B cell (primary cell): Measurements from ENCODE around the gene FSD1. TPM values are rescaled to one million over a fixed set of nuclear protein-coding genes. Genes with fewer than 3 reads are reported as not detected.

Experiments
- ATAC-seq: fragments of 200-7000 bp; cut with Tn5 transposase; one replicate; pipeline ENCODE4 v1.10.0; 2021; ENCODE audit warnings: low read depth, mild to moderate bottlenecking, moderate number of reproducible peaks, moderate library complexity
- CTCF ChIA-PET: fragments of 350-600 bp; sonication (Branson Sonifier 250); formaldehyde crosslinking; loops from one replicate; lab custom pipeline; 2021; ENCODE audit warnings: antibody characterized with exemption, inconsistent platforms; lab: Charles Lee
- POLR2A ChIA-PET: fragments of 350-600 bp; sonication (Branson Sonifier 250); formaldehyde crosslinking; loops from one replicate; lab custom pipeline; 2021; ENCODE audit warnings: antibody characterized with exemption; lab: Charles Lee
- DNase-seq: peaks from one replicate; pipeline ENCODE4 v3.0.0; 2013
- H2AFZ ChIP-seq: 2 replicates; pipeline ENCODE4 v1.6.1; 2012; ENCODE audit warnings: mild to moderate bottlenecking, low read depth, low read length; ENCODE audit not compliant: insufficient read depth, poor library complexity, severe bottlenecking
- H3K27ac ChIP-seq, 2 donors: 1 replicate in 1 of 2; 2 replicates in 1 of 2; pipeline ENCODE4 v1.5.1; 2012 to 2013; ENCODE audit warnings: low read length in 2 of 2, mild to moderate bottlenecking in 2 of 2, moderate library complexity in 1 of 2
- H3K27me3 ChIP-seq, 4 experiments: fragments of 200-600 bp in 1 of 4; sonication (generic) in 1 of 4; replicated peaks in 1 of 4; 1 replicate in 2 of 4; 2 replicates in 2 of 4; pipeline versions ENCODE4 v1.6.1 to v1.7.0; 2013 to 2016; ENCODE audit warnings: low read length in 3 of 4, mild to moderate bottlenecking in 2 of 4, mixed read lengths in 1 of 4, moderate library complexity in 1 of 4; ENCODE audit not compliant: insufficient read depth in 4 of 4, control insufficient read depth in 3 of 4; ENCODE audit errors: control extremely low read depth in 1 of 4
- H3K36me3 ChIP-seq, 2 experiments: replicated peaks in 1 of 2; 1 replicate in 1 of 2; 2 replicates in 1 of 2; pipeline versions ENCODE4 v1.6.1 to v1.7.1; 2013; ENCODE audit warnings: low read length in 1 of 2; ENCODE audit not compliant: insufficient read depth in 2 of 2, control insufficient read depth in 1 of 2; ENCODE audit errors: control extremely low read depth in 1 of 2, extremely low read depth in 1 of 2
- H3K4me1 ChIP-seq, 2 donors: fragments of 200-600 bp in 1 of 2; sonication (generic) in 1 of 2; 1 replicate in 1 of 2; 2 replicates in 1 of 2; pipeline versions ENCODE4 v1.5.1 to v1.6.1; 2013 to 2017; ENCODE audit warnings: low read length in 2 of 2; ENCODE audit not compliant: control insufficient read depth in 2 of 2, insufficient read depth in 2 of 2
- H3K4me2 ChIP-seq: replicated peaks from 2 replicates; pipeline ENCODE3; 2012; ENCODE audit warnings: mild to moderate bottlenecking, low read depth, low read length; ENCODE audit not compliant: poor library complexity, severe bottlenecking
- H3K4me3 ChIP-seq, 5 experiments: fragments of 200-600 bp in 1 of 5; sonication (generic) in 1 of 5; 1 replicate in 3 of 5; 2 replicates in 2 of 5; pipeline versions ENCODE4 v1.5.1 to v1.7.0; 2011 to 2016; ENCODE audit warnings: low read length in 4 of 5, mild to moderate bottlenecking in 4 of 5, low read depth in 2 of 5, control low read depth in 1 of 5, moderate library complexity in 1 of 5; ENCODE audit not compliant: insufficient read depth in 1 of 5; ENCODE audit errors: control extremely low read depth in 1 of 5, extremely low read depth in 1 of 5
- H3K79me2 ChIP-seq: fragments of 200-600 bp; sonication (generic); one replicate; pipeline ENCODE4 v1.6.0; 2016; ENCODE audit warnings: low read length; ENCODE audit not compliant: control insufficient read depth, insufficient read depth
- H3K9ac ChIP-seq: fragments of 200-600 bp; sonication (generic); 2 replicates; pipeline ENCODE4 v1.6.1; 2017; ENCODE audit warnings: mild to moderate bottlenecking, low read length, moderate library complexity
- H3K9me3 ChIP-seq, 3 donors: one replicate each; pipeline versions ENCODE4 v1.6.1 to v1.7.1; 2013; ENCODE audit warnings: low read length in 2 of 3; ENCODE audit not compliant: control insufficient read depth in 2 of 3, insufficient read depth in 1 of 3; ENCODE audit errors: control extremely low read depth in 1 of 3
- H4K20me1 ChIP-seq: 2 replicates; pipeline ENCODE4 v1.6.0; 2012; ENCODE audit warnings: mild to moderate bottlenecking, low read length; ENCODE audit not compliant: insufficient read depth, control insufficient read depth, poor library complexity, severe bottlenecking
- H3K27ac Mint-ChIP-seq: one replicate; pipeline ENCODE4 v1.8.0; 2021; ENCODE audit warnings: mixed read lengths
- H3K27me3 Mint-ChIP-seq: one replicate; pipeline ENCODE4 v1.8.0; 2021; ENCODE audit warnings: mixed read lengths
- H3K4me1 Mint-ChIP-seq: one replicate; pipeline ENCODE4 v1.8.0; 2021; ENCODE audit warnings: mixed read lengths
- H3K4me3 Mint-ChIP-seq: one replicate; pipeline ENCODE4 v1.8.0; 2021; ENCODE audit warnings: mixed read lengths
- H3K9me3 Mint-ChIP-seq: one replicate; pipeline ENCODE4 v1.8.0; 2022; ENCODE audit warnings: mixed read lengths; ENCODE audit not compliant: insufficient read depth
- EZH2 ChIP-seq: IDR thresholded peaks from 2 replicates; pipeline ENCODE4 v1.6.1; 2012; ENCODE audit warnings: borderline replicate concordance, low read depth, mild to moderate bottlenecking, moderate library complexity, low read length; ENCODE audit not compliant: insufficient read depth, poor library complexity, severe bottlenecking
- WGBS: methylation state at CpG from one replicate; pipeline ENCODE4 v1.1.5; 2013; ENCODE audit warnings: missing lambda C conversion rate; ENCODE audit not compliant: insufficient coverage; 5-methylcytosine and 5-hydroxymethylcytosine counted together
- intact Hi-C: fragments of 100-400 bp; cut with micrococcal nuclease; formaldehyde crosslinking; loops from one replicate; pipeline ENCODE4 v1.10.0; 2022
- polyA minus RNA-seq: library from RNA; depleted of rRNA, polyadenylated mRNA; stranded (reverse); fragments of >200 nt; gene quantifications from 2 replicates; pipeline ENCODE4 v1.2.3, GENCODE V29; 2012
- polyA plus RNA-seq: library from polyadenylated mRNA; depleted of rRNA; stranded (reverse); fragments of >200 nt; gene quantifications from 2 replicates; pipeline ENCODE4 v1.2.3, GENCODE V29; 2012
- total RNA-seq, 2 donors: library from RNA; stranded (reverse); fragments of 120-200 nt in 1 of 2; gene quantifications; 1 replicate in 1 of 2; 2 replicates in 1 of 2; pipeline versions ENCODE4 v1.2.3 to v1.2.4, GENCODE V29; 2013 to 2022
- TF ChIP-seq, protein P1 (sequence below): fragments of 200-600 bp; IDR thresholded peaks from one replicate; pipeline ENCODE4 v1.8.0; 2022; ENCODE audit warnings: antibody characterized with exemption, mild to moderate bottlenecking

The FSD1 gene
- total RNA-seq (2.8 and 3.4 TPM in 2 replicates), polyA plus RNA-seq (2.7 and 3.2 TPM in 2 replicates), polyA minus RNA-seq (0.64 and 0.86 TPM in 2 replicates)
- total RNA-seq (2013): 0.56 TPM

DNA sequence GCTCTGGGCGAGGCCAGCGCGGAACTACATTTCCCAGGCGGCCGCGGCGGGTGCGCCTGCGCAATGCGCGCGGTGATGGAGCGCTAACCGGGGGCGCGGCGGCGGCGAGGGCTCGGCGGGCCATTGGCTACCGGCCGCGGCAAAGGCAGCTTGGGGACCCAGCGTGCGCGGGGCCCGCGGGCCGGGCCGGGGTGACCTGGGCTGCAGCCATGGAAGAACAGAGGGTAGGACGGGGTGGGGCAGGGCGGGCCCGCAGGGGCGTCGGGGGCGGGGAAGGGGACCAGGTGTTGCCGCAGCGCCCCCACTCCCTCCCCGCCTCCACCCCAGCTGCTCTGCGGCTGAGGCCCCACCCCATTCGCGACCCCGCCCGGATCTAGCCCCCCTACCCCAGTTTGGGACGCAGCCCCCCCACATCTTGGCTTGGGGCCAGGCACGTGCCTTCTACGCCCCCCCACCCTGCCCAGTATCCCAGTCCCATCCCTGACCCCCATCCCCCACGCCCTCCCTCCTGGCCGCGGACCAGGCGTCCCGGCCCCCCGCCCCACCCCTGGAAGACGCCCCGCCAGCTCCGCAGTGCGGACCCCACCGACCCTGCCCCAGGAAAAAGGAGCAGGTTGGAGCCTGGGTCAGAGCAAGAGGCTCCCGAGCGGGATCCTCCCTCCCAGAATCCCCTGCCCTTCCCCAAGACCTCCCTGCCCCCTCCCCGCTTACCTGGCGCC lies at the start of gene FSD1:
Gene FSD1 (plus strand): TSS at position 61 of the 719 bp plus-strand sequence. CDS start 149 bp downstream, at position 210.
- peak within 1 kb of the TSS in 3 of 5 experiments; percentile 5 to 38 (median 7) for H3K4me3 ChIP-seq
- H3K9me3 Mint-ChIP-seq: no peaks in the 10 kb centered on the region
- peaks cover 9% of the 10 kb centered on the region for H3K27me3 Mint-ChIP-seq
- H3K4me1 Mint-ChIP-seq: peaks cover 7% of the 10 kb centered on the region
- TF ChIP-seq EZH2: no peak
- TF ChIP-seq, protein P1, sequence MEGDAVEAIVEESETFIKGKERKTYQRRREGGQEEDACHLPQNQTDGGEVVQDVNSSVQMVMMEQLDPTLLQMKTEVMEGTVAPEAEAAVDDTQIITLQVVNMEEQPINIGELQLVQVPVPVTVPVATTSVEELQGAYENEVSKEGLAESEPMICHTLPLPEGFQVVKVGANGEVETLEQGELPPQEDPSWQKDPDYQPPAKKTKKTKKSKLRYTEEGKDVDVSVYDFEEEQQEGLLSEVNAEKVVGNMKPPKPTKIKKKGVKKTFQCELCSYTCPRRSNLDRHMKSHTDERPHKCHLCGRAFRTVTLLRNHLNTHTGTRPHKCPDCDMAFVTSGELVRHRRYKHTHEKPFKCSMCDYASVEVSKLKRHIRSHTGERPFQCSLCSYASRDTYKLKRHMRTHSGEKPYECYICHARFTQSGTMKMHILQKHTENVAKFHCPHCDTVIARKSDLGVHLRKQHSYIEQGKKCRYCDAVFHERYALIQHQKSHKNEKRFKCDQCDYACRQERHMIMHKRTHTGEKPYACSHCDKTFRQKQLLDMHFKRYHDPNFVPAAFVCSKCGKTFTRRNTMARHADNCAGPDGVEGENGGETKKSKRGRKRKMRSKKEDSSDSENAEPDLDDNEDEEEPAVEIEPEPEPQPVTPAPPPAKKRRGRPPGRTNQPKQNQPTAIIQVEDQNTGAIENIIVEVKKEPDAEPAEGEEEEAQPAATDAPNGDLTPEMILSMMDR: no peak
- H3K36me3 ChIP-seq: no peaks in the 10 kb centered on the region
- ChIA-PET POLR2A (interaction anchor here (0.6 to 0.7 kb wide), 2 partner anchors 17 to 60 kb away, joined by 3 read pairs; no protein-coding TSS in a partner anchor), CTCF (no interaction called here)
- no peaks in the 10 kb centered on the region for H4K20me1 ChIP-seq
- intact Hi-C loops: no loop called here
- H3K27ac Mint-ChIP-seq: no peak within 1 kb of the TSS
- H3K4me1 ChIP-seq: peaks cover 4% of the 10 kb centered on the region in 2 donors
- DNase-seq (peak; percentile 67), ATAC-seq (peak; percentile 67)
- peak within 1 kb of the TSS; percentile 29 for H3K9ac ChIP-seq
- peak within 1 kb of the TSS; percentile 74 for H3K4me3 Mint-ChIP-seq
- H3K4me2 ChIP-seq: peak within 1 kb of the TSS; percentile 74
- H3K9me3 ChIP-seq: no peaks in the 10 kb centered on the region
- no peak within 1 kb of the TSS for H3K27ac ChIP-seq
- peaks cover 0 to 6% (median 0%) of the 10 kb centered on the region in 4 experiments for H3K27me3 ChIP-seq
- 7% methylated on average over 42 of the region's 63 CpGs for WGBS
- H3K79me2 ChIP-seq: no peaks in the 10 kb centered on the region
- peak within 1 kb of the TSS; percentile 56 for H2AFZ ChIP-seq

DNA sequence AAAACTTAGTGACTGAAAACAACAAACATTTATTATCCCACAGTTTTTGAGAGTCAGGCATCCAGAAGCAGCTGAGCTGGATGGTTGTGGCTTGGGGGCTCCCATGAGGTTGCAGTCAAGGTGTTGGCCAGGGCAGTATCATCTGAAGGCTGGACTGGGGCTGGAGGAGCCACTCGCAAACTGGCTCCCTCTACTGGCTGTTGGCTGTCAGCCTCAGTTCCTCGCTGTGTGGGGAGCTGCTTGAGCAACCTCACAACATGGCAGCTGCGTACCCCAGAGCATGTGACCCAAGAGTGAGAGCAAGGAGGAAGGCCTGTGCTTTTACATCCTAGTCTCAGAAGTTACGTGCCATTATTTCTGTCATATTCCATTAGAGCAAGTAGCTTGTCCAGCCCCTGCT lies 47.8 kb upstream of the FSD1 start:
- Mint-ChIP-seq H3K27ac (no peak overlapping the region), H3K4me1 (peaks cover 2% of the 10 kb centered on the region), H3K9me3 (no peaks in the 10 kb centered on the region), H3K4me3 (no peak overlapping the region), H3K27me3 (no peaks in the 10 kb centered on the region)
- POLR2A ChIA-PET: no interaction called here
- H3K4me2 ChIP-seq: no peak overlapping the region
- H3K9ac ChIP-seq: no peak overlapping the region
- no peak overlapping the region for H3K4me3 ChIP-seq
- H3K36me3 ChIP-seq: peaks cover 4 to 74% of the 10 kb centered on the region in 2 experiments
- peaks cover 7% of the 10 kb centered on the region for H3K79me2 ChIP-seq
- no peak overlapping the region for H3K27ac ChIP-seq
- no peaks in the 10 kb centered on the region for H3K27me3 ChIP-seq
- intact Hi-C loops: no loop called here
- no peak for ATAC-seq
- CTCF ChIA-PET: interaction anchor here (1.4 kb wide), 1 partner anchor 11 kb away, joined by 3 read pairs; no protein-coding TSS in a partner anchor
- H3K4me1 ChIP-seq: no peaks in the 10 kb centered on the region
- peaks cover 0 to 31% (median 5%) of the 10 kb centered on the region in 3 donors for H3K9me3 ChIP-seq
- WGBS: 100% methylated on average over 3 of the region's 4 CpGs
- peaks cover 19% of the 10 kb centered on the region for H4K20me1 ChIP-seq
- no peak overlapping the region for H2AFZ ChIP-seq
- DNase-seq: no peak
- TF ChIP-seq, protein P1: peak; percentile 11
- no peak for TF ChIP-seq EZH2
